C1 segment of cervical spinal cord (tissue), 14 donors: Measurements from ENCODE around the gene SLC47A2.

Source experiments
- DNase-seq, 14 donors: peaks; one replicate each; lab custom pipeline; 2025; lab: John Stamatoyannopoulos, UW

Gene SLC47A2

GRCh38 chr17:19728084-19728495 is 11.7 kb upstream of the SLC47A2 start:
- peak in 13 of 14 donors; percentile 24 to 83 (median 73) for DNase-seq

DNA sequence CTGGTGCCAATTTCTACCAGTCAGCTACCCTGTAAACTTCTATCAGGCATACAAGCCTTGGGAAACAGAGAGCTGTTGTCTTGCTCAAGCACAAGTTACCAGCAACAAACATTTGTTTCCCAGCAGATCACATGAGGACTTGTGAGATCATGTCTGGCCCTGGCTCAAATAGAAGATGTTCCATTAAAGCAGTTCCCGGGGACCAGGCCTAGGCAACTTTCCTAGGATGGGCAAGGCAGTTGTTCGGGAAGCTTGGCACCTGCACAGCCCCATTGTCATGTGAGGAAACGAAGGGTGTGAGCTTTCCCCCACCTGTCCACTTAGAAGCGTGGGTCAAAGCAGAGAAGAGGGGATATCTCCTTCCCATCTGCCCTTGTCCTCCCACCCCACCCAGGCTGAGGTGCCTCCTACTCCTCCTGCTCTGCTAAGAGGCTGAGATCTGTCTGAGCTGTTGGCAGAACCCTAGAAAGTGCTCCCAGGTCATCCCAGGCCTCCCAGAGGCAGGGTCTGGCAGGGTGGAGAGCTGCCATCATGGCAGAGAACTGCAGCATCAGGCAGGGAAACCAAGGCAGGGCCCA is 11.2 kb upstream of the SLC47A2 start:
- peak in 12 of 14 donors; percentile 35 to 88 (median 74) for DNase-seq

DNA sequence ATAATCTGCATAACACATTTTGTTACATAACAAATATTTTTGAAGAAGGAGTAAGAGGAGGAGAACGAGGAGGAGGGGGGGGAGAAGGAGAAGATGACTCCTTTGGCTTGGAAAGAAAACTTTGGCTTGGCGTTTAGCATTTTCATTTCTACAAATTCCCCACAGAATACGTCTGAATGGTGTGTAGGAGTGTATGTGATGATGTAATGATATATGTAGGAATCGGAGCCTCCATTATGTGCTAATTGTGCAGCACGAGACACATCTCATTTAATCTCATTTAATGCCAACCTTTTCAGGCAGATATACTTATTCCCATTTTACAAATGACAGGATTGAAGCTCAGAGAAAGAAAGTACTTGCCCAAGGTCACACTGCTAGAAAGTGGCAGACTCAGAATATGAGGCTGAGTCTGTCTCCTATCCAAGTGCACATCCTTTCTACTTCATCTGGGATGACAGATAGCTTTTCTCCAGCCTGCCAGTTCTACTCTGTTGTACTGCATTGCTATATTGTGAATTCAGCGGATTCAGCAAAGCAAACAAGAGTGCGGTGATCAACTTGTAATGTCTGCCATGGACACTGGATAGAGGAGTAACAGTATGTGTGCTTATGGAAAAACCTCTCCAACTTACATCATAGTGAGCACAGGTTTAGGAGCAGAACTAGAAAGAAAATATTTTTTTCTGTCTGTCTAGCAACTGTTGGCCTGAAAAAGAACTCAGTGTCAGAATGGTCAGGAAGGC is 10.4 kb upstream of the SLC47A2 start:
- peak in 1 of 14 donors; percentile 43 for DNase-seq

GRCh38 chr17:19725486-19725885 is 9.1 kb upstream of the SLC47A2 start:
- DNase-seq, result no peak

- peak in 8 of 14 donors; percentile 4 to 50 (median 24) for DNase-seq
These were observed 8.4 kb upstream of the SLC47A2 start for GRCh38 chr17:19724501-19725420.

GRCh38 chr17:19723964-19724363 is 7.6 kb upstream of the SLC47A2 start:
- DNase-seq, result no peak

DNA sequence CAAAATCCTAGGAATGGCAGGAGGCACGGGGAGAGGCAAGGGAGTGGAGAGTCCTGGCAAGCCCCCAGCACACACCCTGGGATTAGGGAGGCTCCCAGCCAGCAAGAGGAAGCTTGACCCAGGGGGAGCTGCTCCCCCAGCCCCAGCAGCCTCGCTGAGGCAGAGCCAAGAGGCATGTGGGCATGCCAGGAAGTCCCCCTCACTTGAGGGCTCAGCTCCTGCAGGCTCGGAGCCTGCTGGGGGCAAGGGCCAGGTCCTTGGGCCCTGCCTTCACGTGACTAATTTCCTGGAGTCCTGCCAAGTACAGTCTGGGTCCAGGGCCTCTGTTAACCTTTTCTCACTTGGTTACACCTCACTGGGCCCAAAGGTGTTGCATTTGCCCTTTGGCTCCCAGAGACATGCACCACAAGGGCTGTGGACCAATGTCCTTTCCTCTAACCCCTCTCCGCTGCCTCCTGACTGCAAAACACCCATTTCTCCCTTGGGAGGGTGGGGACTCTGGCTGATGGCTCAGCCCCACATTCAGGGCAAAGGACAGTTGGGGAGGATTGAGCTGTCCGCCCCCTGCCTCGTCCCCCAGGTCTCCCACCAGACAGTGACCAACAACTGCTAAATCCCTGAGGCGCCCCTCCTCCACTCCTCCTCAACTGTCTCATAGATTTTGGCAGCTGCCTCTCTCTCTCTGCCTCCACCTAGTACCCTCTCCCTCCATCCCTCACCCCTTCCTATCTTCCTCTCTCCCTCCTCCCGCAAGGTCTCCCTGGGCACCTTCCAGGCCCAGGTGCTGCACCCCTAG is 4.4 kb upstream of the SLC47A2 start:
- no peak for DNase-seq

DNA sequence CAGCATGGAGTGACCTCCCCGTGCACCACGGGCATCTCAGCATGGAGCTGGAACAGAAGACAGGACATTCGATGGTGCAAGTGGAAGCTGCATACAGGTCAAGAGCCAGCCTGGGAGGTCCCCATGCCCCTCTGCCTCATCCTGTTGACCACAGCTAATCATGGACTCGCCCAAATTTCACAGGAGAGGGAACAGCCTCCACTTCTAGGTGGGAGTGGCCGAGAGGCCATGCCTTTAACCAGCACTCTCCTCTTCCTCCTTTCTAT is 3.8 kb upstream of the SLC47A2 start:
- no peak for DNase-seq

DNA sequence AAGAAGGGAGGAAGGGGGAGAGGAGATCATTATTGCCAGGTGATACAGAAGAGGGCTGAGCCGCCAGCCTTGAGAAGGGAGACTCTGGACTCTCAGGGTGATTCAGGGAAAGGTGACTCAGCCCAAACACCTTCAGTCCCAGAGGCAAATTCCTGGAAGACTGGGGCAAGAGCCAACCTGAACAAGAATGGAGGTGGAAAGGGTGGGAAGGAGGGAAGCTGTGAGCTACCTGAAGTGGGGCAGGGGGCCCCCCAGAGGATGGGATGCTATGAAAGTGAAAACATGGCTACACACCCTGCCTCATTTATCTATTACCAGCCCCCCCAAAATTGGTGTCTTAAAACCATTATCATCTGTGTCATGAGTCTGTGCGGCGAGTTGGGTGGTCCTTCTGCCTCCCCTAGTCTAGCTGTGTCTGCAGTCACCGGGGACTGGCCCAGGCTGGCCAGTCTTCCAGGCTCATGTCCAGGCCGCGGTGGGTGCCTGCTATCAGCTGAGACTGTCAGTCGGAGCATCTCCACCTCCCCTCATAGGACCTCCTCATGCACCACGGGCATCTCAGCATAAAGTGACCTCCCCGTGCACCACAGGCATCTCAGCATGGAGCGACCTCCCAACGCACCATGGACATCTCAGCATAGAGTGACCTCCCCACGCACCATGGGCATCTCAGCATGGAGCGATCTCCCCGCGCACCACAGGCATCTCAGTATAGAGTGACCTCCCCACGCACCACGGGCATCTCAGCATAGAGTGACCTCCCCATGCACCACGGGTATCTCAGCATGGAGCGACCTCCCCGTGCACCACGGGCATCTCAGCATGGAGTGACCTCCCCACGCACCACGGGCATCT is 3.2 kb upstream of the SLC47A2 start:
- no peak for DNase-seq

- DNase-seq, result no peak
These were observed 2.4 kb upstream of the SLC47A2 start for GRCh38 chr17:19718613-19719354.

DNA sequence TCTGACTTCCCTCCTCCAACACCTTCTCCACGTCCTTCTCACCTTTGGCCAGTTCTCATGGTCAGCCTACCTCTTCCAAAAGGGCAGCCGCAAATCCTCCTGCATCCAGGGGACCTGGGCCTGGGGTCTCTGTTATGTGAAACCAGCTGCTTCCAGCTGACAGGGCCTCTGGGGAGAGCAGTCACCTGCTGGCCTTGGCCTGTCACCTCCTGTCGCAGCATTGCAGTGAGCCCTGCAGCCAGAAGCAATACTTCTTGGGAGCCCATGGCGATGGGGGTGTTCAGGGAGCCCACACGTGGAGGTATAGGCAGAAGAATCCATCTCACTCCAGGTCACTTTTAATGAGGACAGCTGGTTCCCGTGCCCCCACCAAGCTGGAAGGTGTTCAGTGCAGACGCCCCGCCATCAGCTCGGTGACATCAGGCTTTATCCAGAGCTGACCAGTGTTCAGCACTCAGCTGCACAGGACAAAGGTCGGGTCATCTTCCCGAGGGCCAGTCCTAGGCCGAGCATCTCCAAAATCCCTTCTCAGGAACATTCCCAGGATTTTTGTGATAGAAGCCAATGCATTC is 1.7 kb upstream of the SLC47A2 start:
- no peak for DNase-seq

DNA sequence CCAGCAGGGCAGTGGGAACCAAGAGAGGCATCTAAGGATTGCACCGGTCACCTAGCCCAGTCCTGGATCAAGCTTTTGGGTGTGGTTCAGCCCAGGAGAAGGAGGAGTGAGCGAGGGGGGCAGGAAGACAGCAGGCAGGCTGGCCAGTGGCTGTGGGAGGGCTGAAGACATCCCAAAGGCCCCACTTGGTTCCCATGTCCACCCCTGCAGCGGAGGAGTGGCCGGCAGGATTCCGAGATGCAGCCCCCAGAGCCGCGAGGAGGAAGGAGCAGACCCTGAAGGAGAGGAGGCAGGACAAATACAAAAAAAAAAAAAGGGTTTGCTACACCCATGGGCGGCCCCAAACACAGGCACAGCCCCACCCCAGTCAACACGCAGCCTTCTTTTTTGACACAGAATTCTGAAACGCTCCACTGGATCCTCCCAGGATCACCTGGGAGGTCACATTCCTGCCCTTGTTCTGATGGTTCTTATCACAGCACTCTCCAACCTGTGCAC is 1.1 kb upstream of the SLC47A2 start:
- DNase-seq, result no peak

DNA sequence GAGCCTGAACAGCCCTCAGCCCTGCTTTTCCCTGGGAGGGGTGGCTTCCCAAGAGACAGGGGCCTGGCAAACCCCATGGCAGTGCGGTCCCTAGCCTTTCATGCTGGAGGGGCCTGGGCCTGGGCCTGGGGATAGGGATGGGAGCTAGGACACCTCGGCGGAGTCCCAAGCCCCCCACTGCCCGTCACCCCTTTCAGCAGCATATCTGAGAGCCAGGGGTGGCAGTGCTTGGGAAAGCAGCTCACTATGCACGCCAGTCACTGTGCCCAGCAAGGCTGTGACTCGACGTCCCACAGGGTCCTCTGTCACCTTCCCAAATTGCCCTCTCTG is 612 bp upstream of the SLC47A2 start:
- no peak for DNase-seq

DNA sequence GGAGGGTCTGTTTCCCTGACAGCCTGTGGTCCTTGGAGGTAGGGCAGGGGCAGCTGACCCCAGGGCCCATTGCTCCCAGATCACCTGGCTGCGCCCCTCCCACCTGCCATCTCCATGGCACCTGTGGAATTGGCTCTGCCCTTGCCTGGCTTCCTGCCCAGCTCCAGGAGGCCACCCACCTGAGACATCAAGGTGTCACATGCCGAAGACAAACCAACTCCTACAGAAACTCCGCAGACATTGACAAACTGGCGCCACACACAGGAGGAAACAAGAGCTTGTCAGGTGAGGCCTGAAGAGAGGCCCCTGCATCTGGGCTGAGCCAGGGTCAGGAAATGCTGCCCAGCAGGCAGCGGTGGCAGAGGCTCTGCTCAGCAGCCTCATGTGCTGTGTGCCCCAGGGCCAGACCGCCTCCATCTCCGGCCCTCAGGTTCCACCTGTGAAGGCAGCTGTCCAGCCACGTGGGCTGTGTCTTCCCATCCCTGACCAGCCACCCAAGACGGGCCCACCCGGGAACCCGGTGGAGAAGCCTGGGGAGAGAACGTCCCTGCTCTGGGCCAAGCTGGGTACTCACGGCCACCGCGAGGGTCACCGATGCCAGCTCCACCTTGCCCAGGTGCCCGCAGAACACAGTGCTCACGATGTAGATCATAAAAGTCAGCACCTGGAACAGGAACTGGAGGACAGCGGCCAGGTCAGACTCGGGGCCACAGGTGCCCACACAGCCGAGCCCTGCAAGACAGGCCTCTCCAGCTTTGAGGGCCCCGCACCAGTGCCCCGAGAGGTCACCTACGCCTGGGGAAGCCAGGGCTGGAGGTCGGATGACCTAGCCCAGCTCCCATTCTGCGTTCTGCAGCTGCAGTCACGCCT is 1.6 kb downstream of the SLC47A2 start:
- DNase-seq, result no peak

DNA sequence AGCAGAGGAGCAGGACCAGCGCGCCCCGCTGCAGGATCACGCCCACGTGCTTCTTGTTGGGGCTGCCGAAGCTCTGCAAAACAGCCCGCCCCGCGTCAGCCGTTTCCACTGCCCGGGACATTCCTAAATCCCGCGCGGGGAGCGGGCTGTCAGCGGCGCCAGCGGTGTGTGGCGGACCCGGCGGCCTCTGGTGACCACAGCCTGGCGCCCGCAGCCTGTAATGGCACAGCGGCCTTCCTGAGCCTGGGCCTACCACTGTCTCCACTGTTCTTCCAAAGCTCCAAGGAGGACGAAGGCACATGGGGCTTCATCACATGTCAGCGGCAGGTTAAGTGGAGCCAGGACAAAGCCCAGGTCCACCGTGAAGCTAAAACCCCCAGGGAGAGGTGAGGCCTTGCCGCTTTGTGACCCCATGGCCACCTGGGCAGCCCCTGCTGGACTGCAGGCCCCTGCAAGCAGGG is 2.5 kb downstream of the SLC47A2 start:
- DNase-seq, result no peak

- no peak for DNase-seq
These were observed 2.9 kb downstream of the SLC47A2 start for GRCh38 chr17:19713462-19713861.

DNA sequence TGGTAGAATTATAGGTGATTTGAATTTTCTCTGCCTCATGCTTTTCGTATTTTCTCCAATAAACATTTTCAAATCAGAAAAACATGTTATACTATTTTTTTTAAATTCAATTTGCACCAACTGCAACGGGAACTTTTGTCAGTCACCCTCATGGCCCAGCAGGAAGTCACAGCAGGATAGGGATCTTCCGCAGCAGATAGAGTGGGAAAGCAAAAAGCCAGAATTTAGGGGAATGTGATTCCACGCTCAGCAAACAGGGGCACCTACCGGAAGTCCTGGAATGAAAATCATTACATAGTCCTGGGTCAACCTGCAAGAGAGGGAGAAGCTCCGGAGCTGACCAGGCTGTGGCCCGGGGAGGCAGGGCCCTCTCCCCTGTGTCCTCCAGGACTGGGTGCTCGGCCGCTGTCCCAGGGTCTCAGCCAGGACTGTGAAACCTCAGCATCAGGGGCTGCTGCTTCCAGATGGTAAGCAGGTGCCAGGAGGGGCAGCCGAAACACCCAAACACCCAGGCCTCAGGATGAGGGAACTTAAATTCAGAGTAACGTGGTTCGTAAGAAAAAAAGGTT is 3.9 kb downstream of the SLC47A2 start:
- DNase-seq, result no peak

DNA sequence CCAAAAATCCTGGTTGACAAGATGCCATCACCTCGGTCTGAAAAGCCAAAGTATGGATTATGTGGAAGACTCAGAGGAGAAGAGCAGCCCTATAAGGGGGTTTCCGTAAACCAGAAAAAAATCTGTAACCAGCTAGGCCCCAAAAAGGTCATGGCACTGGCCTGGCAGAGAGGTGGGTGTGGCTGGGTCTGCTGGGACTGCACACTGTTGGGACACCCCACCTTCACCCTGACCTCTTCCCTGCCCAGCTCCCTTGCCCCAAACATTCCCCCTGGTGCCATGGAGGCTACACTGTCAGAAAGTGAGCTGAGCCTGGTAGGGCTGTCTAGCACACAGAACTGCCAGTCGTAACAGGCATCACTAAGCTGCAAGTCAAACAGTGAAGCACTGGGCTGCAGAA is 6.5 kb downstream of the SLC47A2 start:
- DNase-seq, result no peak
